Stimulated activated CD8-positive, alpha-beta memory T cell treated with anti-CD3 and anti-CD28 coated beads, Interleukin-7, amount 100 ng/mL, for 4 hours (primary cell): ENCODE measurements around the gene SAP30L.

ENCODE experiments used
- DNase-seq, 2 donors: peaks; one replicate each; pipeline ENCODE4 v3.0.0-alpha.2; 2020; ENCODE audit warnings: low read depth in 2 of 2

The SAP30L gene

GRCh38 chr5:154506716-154507080 is 60.9 kb downstream of the SAP30L start:
- no peak for DNase-seq

- DNase-seq, result no peak
Observed at GRCh38 chr5:154508114-154508513, 62.3 kb downstream of the SAP30L start.

DNA sequence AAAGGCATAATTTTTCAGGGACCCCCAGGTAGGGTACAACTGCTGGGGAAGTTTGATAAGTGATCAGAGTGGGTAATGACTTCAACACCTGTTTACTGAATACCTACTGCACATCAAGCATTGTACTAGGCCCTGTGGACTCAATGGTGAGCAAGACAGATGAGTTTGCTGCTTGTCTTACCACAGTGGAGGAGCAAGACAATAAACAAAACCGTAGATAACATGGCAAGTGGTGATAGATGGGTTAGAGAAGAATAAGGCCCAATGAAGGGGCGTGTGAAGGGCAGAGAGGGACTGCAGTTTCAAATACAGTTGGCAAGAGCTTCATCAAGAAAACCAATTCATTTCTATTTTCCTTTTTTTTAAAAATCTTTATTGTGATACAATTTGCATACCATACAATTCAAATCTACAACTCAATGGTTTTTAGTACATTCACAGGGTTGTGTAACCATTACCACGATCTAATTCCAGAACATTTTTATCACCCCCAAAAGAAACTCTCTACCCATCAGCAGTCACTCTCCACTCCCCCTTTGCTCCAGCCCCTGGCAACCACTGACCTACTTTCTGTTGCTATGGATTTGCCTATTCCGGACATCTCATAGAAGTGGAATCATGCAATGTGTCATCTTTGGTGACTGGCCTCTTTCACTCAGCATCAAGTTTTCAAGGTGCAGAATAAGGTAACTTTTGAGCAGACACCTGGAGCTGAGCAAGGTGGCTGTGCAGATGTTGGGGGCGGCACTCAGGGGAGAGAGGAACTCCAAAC is 64.2 kb downstream of the SAP30L start:
- DNase-seq, result no peak
